Heart left ventricle (tissue), 13 donors: Measurements from ENCODE around the gene GLT8D2.

Experiments
- POLR2A ChIP-seq, 2 donors: fragments of 450-650 bp; IDR thresholded peaks; one replicate each; pipeline ENCODE4 v1.6.1; 2017; ENCODE audit warnings: antibody characterized with exemption in 2 of 2, mild to moderate bottlenecking in 2 of 2, moderate library complexity in 2 of 2
- TF ChIP-seq, protein P1 (sequence below), 12 donors: fragments of 200-600 bp; sonication (generic) in 4 of 12; IDR thresholded peaks; one replicate each; pipeline versions ENCODE4 v1.5.0 to v1.8.0; 2018 to 2022; ENCODE audit warnings: antibody characterized with exemption in 12 of 12, mild to moderate bottlenecking in 5 of 12
- donor health status: ischemic (EF 13 %, LVEDD 7.1; RV severe dilation, severe dysfunction).
- donor health status: DM: no; HTN: yes; CAD: no.
- donor health status: DM: no; HTN: no; CAD: no.
- donor health status: ischemic (EF 25% LVEDD 6.9; RV normal size, moderate dysfunction).
- donor health status: ischemic (EF 25% LVEDD 5.7; RV mildly dilated, moderate dysfunction).
- donor health status: ischemic (EF 35%, LVEDD 5.7; RV mildly dilated, moderate dysfunction).
- donor health status: nonischemic (EF 11% LVEDD 7.7; RV severe dilation, severe dysfunction).
- donor health status: DM: yes; HTN: yes; CAD: no.
- donor health status: PGD.
- donor health status: ischemic (EF 29% LVEDD 5.4; RV normal size, mild dysfunction).
- donor health status: nonischemic (EF 23%, LVEDD 6.1; RV moderate dilation, normal function).

- TF ChIP-seq, protein P1, sequence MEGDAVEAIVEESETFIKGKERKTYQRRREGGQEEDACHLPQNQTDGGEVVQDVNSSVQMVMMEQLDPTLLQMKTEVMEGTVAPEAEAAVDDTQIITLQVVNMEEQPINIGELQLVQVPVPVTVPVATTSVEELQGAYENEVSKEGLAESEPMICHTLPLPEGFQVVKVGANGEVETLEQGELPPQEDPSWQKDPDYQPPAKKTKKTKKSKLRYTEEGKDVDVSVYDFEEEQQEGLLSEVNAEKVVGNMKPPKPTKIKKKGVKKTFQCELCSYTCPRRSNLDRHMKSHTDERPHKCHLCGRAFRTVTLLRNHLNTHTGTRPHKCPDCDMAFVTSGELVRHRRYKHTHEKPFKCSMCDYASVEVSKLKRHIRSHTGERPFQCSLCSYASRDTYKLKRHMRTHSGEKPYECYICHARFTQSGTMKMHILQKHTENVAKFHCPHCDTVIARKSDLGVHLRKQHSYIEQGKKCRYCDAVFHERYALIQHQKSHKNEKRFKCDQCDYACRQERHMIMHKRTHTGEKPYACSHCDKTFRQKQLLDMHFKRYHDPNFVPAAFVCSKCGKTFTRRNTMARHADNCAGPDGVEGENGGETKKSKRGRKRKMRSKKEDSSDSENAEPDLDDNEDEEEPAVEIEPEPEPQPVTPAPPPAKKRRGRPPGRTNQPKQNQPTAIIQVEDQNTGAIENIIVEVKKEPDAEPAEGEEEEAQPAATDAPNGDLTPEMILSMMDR (IDR thresholded peaks at IDR 0.05): no peak
- TF ChIP-seq POLR2A (IDR thresholded peaks at IDR 0.05): no peak
Observed at GRCh38 chr12:104056419-104056972, 6.5 kb upstream of the GLT8D2 start.
